GM18951 (cell line): ENCODE measurements around the gene ACVR2B.
"Not testable (repeated sequence)": the region's sequence is repeated elsewhere in the genome, so short reads cannot be mapped to it uniquely, and the experiment has no call there.

Experiments used
- POLR2A ChIP-seq: IDR thresholded peaks from 4 replicates; pipeline ENCODE4 v1.6.1; 2011; ENCODE audit warnings: mild to moderate bottlenecking; ENCODE audit not compliant: insufficient read length, insufficient read depth; ENCODE audit errors: extremely low read depth
- in situ Hi-C: fragments of 300-500 bp; cut with MboI; formaldehyde crosslinking; loops from one replicate; pipeline ENCODE4 v1.12.0; 2022; ENCODE audit warnings: low sequenced_read_pairs, mixed read lengths, inconsistent platforms; ENCODE audit not compliant: unreplicated experiment

ACVR2B gene

DNA sequence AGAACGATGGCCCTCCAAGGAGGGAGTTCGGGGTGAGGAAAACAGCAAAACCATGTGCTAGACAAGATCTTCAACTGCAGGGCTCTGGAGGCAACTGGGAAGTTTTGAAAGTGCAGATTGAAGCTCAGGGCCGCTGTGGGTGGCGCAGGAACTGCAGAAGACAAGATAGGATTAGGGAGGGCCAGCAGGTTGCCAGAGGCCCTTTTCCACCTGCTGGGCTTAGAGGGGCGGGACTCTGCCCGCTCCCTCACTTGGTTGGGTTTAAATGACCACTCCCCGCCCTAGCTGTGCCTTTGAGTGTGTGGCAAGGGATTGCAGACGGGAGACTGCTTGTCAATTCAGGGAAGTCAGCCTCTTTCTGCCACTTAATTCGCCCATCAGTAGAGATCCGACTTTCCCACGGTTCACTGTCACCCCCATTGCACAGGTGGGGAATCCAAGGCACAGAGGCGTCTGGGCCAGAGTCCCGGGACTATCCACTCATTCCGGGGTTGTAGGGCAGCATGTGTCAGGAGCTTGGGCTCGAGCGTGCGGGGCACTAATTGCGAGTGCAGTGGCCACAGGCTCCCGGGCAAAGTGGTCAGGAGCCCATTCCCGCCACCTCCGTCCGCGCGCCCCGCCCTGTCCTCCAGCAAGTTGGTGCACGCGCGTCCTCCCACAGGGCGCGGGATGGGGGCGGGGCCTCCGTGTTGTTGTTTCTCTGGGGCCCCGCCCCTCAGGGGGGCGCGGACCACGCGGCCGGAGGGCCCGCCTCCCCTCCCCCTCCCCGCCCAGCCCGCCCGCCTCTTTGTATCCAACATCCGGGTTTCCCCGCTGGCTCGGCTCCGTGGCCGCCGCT lies at the start of gene ACVR2B:
Gene ACVR2B (plus strand): TSS at position 816 of the 838 bp plus-strand sequence. CDS start 433 bp downstream, outside the sequence.
- TF ChIP-seq POLR2A: no peak
- in situ Hi-C loops: no loop called here

GRCh38 chr3:38404286-38404685 lies 49.4 kb upstream of the ACVR2B start:
- no peak for TF ChIP-seq POLR2A
- in situ Hi-C loops: no loop called here

DNA sequence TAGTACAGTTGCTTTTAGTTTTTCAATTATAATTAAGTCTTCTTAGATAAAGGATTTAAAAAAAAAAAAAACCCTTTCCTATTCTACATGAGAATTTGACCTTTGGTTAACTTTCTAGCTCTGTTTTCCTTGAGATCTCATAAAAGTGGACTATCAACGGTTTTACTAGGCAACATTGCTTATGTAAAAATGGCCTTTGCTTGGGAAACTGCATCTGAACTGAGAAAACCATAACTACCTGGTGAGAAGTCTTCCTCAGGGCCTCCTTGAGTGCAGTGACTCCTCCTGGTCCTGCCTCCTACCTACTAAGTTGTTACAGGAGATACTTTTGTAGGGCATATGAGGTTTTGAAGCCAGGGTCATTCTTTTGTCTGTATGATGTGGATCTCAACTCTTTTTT lies 42.1 kb upstream of the ACVR2B start:
- TF ChIP-seq POLR2A: no peak
- in situ Hi-C loops: no loop called here

- in situ Hi-C loops: not testable (repeated sequence)
Measured at GRCh38 chr3:38420758-38421157, 32.9 kb upstream of the ACVR2B start.

DNA sequence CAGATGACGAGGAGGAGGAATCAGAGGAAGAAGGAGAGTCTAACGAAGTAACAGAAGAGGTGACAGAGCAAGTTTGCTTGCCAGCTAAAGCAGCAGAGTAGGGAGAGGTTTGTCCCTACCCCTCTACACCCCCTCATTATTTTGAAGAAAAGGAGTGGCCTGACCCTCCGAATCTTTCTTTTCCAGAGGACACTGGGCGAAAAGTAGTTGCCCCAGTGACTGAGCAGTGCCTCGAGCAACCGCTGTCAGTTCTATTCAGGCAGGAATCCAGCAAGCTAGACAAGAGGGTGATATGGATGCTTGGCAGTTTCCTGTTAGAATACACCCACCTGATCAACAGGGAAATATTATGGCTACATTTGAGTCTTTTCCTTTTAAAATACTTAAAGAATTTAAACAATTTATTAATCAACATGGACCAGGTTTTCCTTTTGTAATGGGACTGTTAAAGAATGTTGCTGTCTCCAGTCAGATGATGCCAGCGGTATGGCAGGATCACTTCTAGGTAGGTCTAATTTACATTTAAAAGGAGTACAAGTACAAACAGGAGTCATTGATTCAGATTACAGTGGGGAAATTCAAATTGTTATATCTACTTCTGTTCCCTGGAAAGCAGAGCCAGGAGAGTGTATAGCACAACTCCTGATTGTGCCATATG lies 31.9 kb upstream of the ACVR2B start:
- in situ Hi-C loops: no loop called here
- no peak for TF ChIP-seq POLR2A

DNA sequence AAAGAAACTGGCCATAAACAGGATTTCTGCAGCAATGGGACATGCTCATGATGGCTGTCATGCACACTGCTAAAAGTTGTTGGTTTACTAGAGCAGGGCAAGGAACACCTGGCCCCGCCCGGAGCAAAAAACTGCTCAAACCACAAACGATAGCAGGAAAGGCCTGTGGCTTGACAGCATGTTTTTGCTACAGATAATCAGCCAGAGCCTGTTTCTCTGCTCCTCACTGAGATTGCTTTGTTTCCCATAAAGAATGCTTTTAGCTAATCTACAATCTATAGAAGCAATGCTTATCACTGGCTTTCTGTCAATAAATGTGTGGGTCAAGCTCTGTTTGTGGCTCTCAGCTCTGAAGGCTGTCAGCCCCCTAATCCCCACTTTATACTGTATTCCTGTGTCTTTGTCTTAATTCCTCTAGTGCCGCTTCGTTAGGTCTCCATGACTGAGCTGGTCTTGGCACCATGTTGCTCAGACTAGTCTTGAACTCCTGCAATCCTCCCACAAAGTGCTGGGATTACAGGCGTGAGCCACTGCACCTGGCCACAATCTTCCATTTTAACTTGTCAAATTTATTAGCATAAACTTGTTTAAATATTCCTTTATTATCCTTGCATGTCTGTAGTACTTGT lies 26.8 kb upstream of the ACVR2B start:
- in situ Hi-C loops: not testable (repeated sequence)

DNA sequence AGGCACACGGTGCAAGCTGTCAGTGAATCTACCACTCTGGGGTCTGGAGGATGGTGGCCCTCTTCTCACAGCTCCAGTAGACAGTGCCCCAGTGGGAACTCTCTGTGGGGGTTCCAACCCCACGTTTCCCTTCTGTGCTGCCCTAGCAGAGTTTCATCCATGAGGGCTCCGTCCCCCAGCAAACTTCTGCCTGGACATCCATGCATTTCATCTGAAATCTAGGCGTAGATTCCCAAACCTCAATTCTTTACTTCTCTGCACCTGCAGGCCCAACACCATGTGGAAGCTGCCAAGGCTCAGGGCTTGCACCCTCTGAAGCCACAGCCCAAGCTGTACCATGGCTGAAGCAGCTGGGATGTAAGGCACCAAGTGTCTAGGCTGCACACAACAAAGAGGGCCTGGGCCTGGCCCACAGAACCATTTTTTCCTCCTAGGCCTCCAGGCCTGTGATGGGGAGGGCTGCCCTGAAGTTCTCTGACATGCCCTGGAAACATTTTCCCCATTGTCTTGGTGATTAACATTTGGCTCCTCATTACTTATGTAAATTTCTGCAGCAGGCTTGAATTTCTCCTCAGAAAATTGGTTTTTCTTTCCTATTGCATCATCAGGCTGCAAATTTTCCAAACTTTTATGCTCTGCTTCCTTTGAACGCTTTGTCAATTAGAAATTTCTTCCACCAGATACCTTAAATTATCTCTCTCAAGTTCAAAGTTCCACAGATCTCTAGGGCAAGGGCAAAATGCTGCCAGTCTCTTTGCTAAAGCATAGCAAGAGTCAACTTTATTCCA lies 20.6 kb upstream of the ACVR2B start:
- in situ Hi-C loops: not testable (repeated sequence)

DNA sequence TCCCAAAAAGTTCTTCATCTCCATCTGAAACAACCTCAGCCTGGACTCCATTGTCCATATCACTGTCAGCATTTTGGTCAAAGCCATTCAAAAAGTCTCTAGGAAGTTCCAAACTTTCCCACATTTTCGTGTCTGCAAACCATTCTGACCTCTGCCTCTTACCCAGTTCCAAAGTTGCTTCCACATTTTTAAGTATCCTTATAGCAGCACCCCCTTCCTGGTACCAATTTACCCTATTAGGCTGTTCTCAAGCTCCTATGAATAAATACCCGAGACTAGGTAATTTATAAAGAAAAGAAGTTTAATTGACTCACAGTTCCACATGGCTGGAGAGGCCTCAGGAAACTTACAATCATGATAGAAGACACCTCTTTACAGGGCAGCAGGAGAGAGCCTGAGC lies 20.0 kb upstream of the ACVR2B start:
- in situ Hi-C loops: not testable (repeated sequence)

GRCh38 chr3:38438436-38439069 lies 15.1 kb upstream of the ACVR2B start:
- in situ Hi-C loops: not testable (repeated sequence)

- in situ Hi-C loops: not testable (repeated sequence)
Measured at GRCh38 chr3:38443205-38443604, 10.5 kb upstream of the ACVR2B start.

GRCh38 chr3:38446085-38446686 lies 7.5 kb upstream of the ACVR2B start:
- in situ Hi-C loops: no loop called here
- no peak for TF ChIP-seq POLR2A

- in situ Hi-C loops: no loop called here
- TF ChIP-seq POLR2A: no peak
Measured at GRCh38 chr3:38446812-38447211, 6.9 kb upstream of the ACVR2B start.

DNA sequence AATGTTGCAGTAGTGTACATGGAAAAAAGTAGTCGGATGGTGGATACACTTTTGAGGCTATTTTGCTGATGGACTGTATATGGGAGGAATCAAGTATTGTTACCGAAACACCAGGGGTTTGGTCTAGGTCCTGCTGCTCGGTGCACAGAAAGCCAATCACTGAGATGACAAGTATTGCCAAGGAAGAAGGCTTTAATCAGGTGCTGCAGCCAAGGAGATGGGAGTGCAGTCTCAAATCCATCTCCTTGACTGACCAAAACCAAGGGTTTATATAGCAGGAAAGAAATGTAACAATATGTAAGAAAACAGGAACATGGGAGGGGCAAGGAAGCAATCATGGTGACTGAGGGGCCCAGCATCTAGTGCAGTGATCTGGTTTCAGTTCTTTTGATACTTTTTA lies 2.8 kb upstream of the ACVR2B start:
- no peak for TF ChIP-seq POLR2A
- in situ Hi-C loops: no loop called here
